H54 (cell line): Measurements from ENCODE around the gene ACAA1.

ENCODE experiments used
- DNase-seq: peaks from one replicate; pipeline ENCODE4 v3.0.0; 2011; ENCODE audit warnings: low spot score, mixed read lengths; ENCODE audit not compliant: insufficient read length
- FAIRE-seq: peaks from 3 replicates; lab custom pipeline; 2011; peaks lifted over from hg19 to GRCh38; lab: Jason Lieb, UNC
- POLR2A ChIP-seq: IDR thresholded peaks from 2 replicates; pipeline ENCODE4 v1.6.1; 2011; ENCODE audit warnings: low read depth, mild to moderate bottlenecking, low read length

The ACAA1 gene

GRCh38 chr3:38124324-38125122 is 12.4 kb downstream of the ACAA1 start:
- no peak for TF ChIP-seq POLR2A
- FAIRE-seq = no peak
- DNase-seq = no peak

- no peak for TF ChIP-seq POLR2A
- no peak for FAIRE-seq
Observed at GRCh38 chr3:38122712-38123290, 14.1 kb downstream of the ACAA1 start.

GRCh38 chr3:38121832-38122461 is 15.0 kb downstream of the ACAA1 start:
- DNase-seq (no peak), FAIRE-seq (no peak)
- no peak for TF ChIP-seq POLR2A

More at GRCh38 chr3:38122712-38123290, 14.1 kb downstream of the ACAA1 start:
- no peak for DNase-seq

GRCh38 chr3:38121451-38121831 is 15.5 kb downstream of the ACAA1 start:
- TF ChIP-seq POLR2A = no peak
- no peak for DNase-seq
- no peak for FAIRE-seq

GRCh38 chr3:38120693-38121450 is 16.1 kb downstream of the ACAA1 start:
- no peak for TF ChIP-seq POLR2A
- DNase-seq (no peak), FAIRE-seq (no peak)

GRCh38 chr3:38119821-38120692 is 16.9 kb downstream of the ACAA1 start:
- FAIRE-seq = no peak
- no peak for DNase-seq
- TF ChIP-seq POLR2A = no peak

GRCh38 chr3:38119248-38119544 is 17.7 kb downstream of the ACAA1 start:
- FAIRE-seq (no peak), DNase-seq (no peak)
- no peak for TF ChIP-seq POLR2A

GRCh38 chr3:38118421-38119247 is 18.3 kb downstream of the ACAA1 start:
- FAIRE-seq (no peak), DNase-seq (no peak)
- no peak for TF ChIP-seq POLR2A

- peak; percentile 53 for DNase-seq
- no peak for FAIRE-seq
Observed at GRCh38 chr3:38117748-38118420, 19.0 kb downstream of the ACAA1 start.

GRCh38 chr3:38117163-38117716 is 19.7 kb downstream of the ACAA1 start:
- no peak for TF ChIP-seq POLR2A
- FAIRE-seq = no peak

More at GRCh38 chr3:38117748-38118420, 19.0 kb downstream of the ACAA1 start:
- no peak for TF ChIP-seq POLR2A

GRCh38 chr3:38116471-38117162 is 20.3 kb downstream of the ACAA1 start:
- FAIRE-seq (no peak), DNase-seq (no peak)
- no peak for TF ChIP-seq POLR2A

More at GRCh38 chr3:38117163-38117716, 19.7 kb downstream of the ACAA1 start:
- peak; percentile 55 for DNase-seq
